MM.1S (cell line): Measurements from ENCODE around the gene PHOX2A.

Experiments
- DNase-seq: peaks from one replicate; pipeline ENCODE4 v3.0.0-alpha.2; 2015
- H2AFZ ChIP-seq: fragments of 300-600 bp; sonication (generic); 2 replicates; pipeline ENCODE4 v1.6.0; 2016; ENCODE audit warnings: antibody characterized with exemption, low read length
- H3F3A ChIP-seq: fragments of 300-600 bp; sonication (generic); 2 replicates; pipeline ENCODE4 v1.6.1; 2016; ENCODE audit warnings: mild to moderate bottlenecking, antibody characterized with exemption, low read length, moderate library complexity, mixed read lengths; ENCODE audit not compliant: insufficient read depth
- H3K27ac ChIP-seq: fragments of 300-600 bp; sonication (generic); 2 replicates; pipeline ENCODE4 v1.5.1; 2016; ENCODE audit warnings: mild to moderate bottlenecking, low read length
- H3K27me3 ChIP-seq: fragments of 300-600 bp; sonication (generic); replicated peaks from 2 replicates; pipeline ENCODE4 v1.6.0; 2016; ENCODE audit warnings: low read length; ENCODE audit not compliant: insufficient read depth
- H3K36me3 ChIP-seq: fragments of 300-600 bp; sonication (generic); replicated peaks from 2 replicates; pipeline ENCODE4 v1.6.1; 2016; ENCODE audit warnings: mild to moderate bottlenecking, low read length, mixed read lengths; ENCODE audit not compliant: insufficient read depth
- H3K4me1 ChIP-seq: fragments of 300-600 bp; sonication (generic); 2 replicates; pipeline ENCODE4 v1.6.1; 2016; ENCODE audit warnings: low read length, mixed read lengths
- H3K4me2 ChIP-seq: fragments of 300-600 bp; sonication (generic); 2 replicates; pipeline ENCODE4 v1.6.0; 2016; ENCODE audit warnings: low read depth, low read length
- H3K4me3 ChIP-seq: fragments of 300-600 bp; sonication (generic); 2 replicates; pipeline ENCODE4 v1.5.1; 2016; ENCODE audit warnings: low read length, mixed read lengths
- H3K79me2 ChIP-seq: fragments of 300-600 bp; sonication (generic); 2 replicates; pipeline ENCODE4 v1.6.1; 2016; ENCODE audit warnings: mixed run types, low read length, mixed read lengths
- H3K9ac ChIP-seq: fragments of 300-600 bp; sonication (generic); 2 replicates; pipeline ENCODE4 v1.6.1; 2016; ENCODE audit warnings: low read length, mixed read lengths
- H3K9me2 ChIP-seq: fragments of 300-600 bp; sonication (generic); replicated peaks from 2 replicates; pipeline ENCODE4 v1.6.1; 2016; ENCODE audit warnings: mild to moderate bottlenecking, low read length, mixed read lengths; ENCODE audit not compliant: insufficient read depth
- H3K9me3 ChIP-seq: fragments of 300-600 bp; sonication (generic); replicated peaks from 2 replicates; pipeline ENCODE4 v1.6.1; 2016; ENCODE audit warnings: mild to moderate bottlenecking, low read length, mixed read lengths; ENCODE audit not compliant: insufficient read depth
- H4K20me1 ChIP-seq: fragments of 300-600 bp; sonication (generic); 2 replicates; pipeline ENCODE4 v1.6.1; 2016; ENCODE audit warnings: mild to moderate bottlenecking, low read length, moderate library complexity, mixed read lengths; ENCODE audit not compliant: insufficient read depth
- CTCF ChIP-seq: fragments of 300-600 bp; sonication (generic); IDR thresholded peaks from 2 replicates; pipeline ENCODE4 v1.5.1; 2016; ENCODE audit warnings: antibody characterized with exemption, low read length, mixed read lengths
- EZH2 ChIP-seq: fragments of 300-600 bp; sonication (generic); optimal IDR thresholded peaks from 2 replicates; pipeline ENCODE3; 2017; ENCODE audit warnings: low read depth, mild to moderate bottlenecking, antibody characterized with exemption, low read length, mixed read lengths
- EZH2phosphoT487 ChIP-seq: fragments of 300-600 bp; sonication (generic); IDR thresholded peaks from 2 replicates; pipeline ENCODE4 v1.6.1; 2018; ENCODE audit warnings: antibody characterized with exemption, low read length

PHOX2A gene

DNA sequence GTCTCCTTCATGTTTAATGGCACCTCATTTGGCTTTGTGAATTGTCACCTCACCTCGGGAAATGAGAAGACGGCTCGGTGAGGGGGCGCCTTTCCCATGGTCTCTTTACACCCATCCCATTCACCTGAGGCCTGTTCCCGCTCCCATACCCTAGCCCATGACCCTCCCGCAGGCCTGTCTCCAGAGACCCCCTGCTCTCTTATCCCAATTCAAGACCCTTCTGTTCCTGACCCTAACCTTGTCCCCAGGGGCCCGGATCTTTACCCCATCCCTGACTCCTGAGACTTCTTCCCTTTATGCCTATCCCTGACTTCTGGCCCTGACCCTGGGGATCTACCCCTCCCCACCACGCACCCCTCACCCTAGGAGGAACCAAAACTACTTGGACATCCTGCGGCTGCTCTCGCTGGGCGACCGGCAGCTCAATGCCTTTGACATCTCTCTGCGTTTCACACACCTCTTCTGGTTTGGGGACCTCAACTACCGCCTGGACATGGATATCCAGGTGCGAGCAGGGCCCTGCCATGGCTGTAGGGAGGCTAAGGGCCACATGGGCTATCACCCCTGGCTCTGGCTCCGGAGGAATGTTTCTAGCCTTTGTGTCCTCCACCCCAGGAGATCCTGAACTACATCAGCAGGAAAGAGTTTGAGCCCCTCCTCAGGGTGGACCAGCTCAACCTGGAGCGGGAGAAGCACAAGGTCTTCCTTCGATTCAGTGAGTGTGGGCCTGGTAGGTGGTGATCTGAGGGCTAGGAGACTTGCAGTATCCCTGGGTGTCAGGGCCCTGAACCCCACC is 11.5 kb downstream of the PHOX2A start:
- Histone ChIP-seq H3K9me2 (no peaks in the 10 kb centered on the region), H3K79me2 (no peaks in the 10 kb centered on the region), H2AFZ (no peak overlapping the region), H3K9ac (no peak overlapping the region), H3K27ac (no peak overlapping the region), H3K4me2 (no peak overlapping the region), H3K27me3 (no peaks in the 10 kb centered on the region), H3K9me3 (no peaks in the 10 kb centered on the region), H3K4me3 (no peak overlapping the region), H4K20me1 (no peaks in the 10 kb centered on the region), H3K4me1 (no peaks in the 10 kb centered on the region), H3K36me3 (no peaks in the 10 kb centered on the region), H3F3A (no peaks in the 10 kb centered on the region)
- DNase-seq, result no peak
- TF ChIP-seq EZH2phosphoT487 (no peak), CTCF (no peak), EZH2 (no peak)

- H3K79me2 ChIP-seq, result peaks cover 6% of the 10 kb centered on the region
- H3K27me3 ChIP-seq, result no peaks in the 10 kb centered on the region
- H2AFZ ChIP-seq, result no peak overlapping the region
- no peaks in the 10 kb centered on the region for H4K20me1 ChIP-seq
- no peaks in the 10 kb centered on the region for H3K9me3 ChIP-seq
- no peaks in the 10 kb centered on the region for H3F3A ChIP-seq
- no peaks in the 10 kb centered on the region for H3K36me3 ChIP-seq
- no peak for TF ChIP-seq CTCF
- no peak for TF ChIP-seq EZH2phosphoT487
- no peak for TF ChIP-seq EZH2
- DNase-seq, result no peak
- H3K27ac ChIP-seq, result no peak overlapping the region
- no peaks in the 10 kb centered on the region for H3K4me1 ChIP-seq
- no peak overlapping the region for H3K9ac ChIP-seq
- no peaks in the 10 kb centered on the region for H3K9me2 ChIP-seq
- H3K4me3 ChIP-seq, result no peak overlapping the region
- no peak overlapping the region for H3K4me2 ChIP-seq
Measured at GRCh38 chr11:72231396-72232259, 12.3 kb downstream of the PHOX2A start.

GRCh38 chr11:72230764-72231365 is 13.1 kb downstream of the PHOX2A start:
- H3K4me2 ChIP-seq, result no peak overlapping the region
- TF ChIP-seq EZH2 (no peak), CTCF (no peak), EZH2phosphoT487 (no peak)

More at GRCh38 chr11:72230764-72231365, 13.1 kb downstream of the PHOX2A start:
- H3K27ac ChIP-seq, result no peak overlapping the region
- peaks cover 11% of the 10 kb centered on the region for H3K79me2 ChIP-seq
- H4K20me1 ChIP-seq, result no peaks in the 10 kb centered on the region
- no peaks in the 10 kb centered on the region for H3K9me2 ChIP-seq
- H3K36me3 ChIP-seq, result no peaks in the 10 kb centered on the region
- no peak for DNase-seq
- no peak overlapping the region for H2AFZ ChIP-seq
- no peak overlapping the region for H3K9ac ChIP-seq
- H3K4me3 ChIP-seq, result no peak overlapping the region
- no peaks in the 10 kb centered on the region for H3K9me3 ChIP-seq
- no peaks in the 10 kb centered on the region for H3K27me3 ChIP-seq
- no peaks in the 10 kb centered on the region for H3K4me1 ChIP-seq
- no peaks in the 10 kb centered on the region for H3F3A ChIP-seq
